SH-SY5Y (cell line): ENCODE results near the gene ANKRD63.

Source experiments
- GATA2 ChIP-seq: IDR thresholded peaks from 2 replicates; pipeline ENCODE4 v1.6.1; 2011; ENCODE audit warnings: mild to moderate bottlenecking, low read depth, low read length
- GATA3 ChIP-seq: IDR thresholded peaks from 2 replicates; pipeline ENCODE4 v1.6.1; 2011; ENCODE audit warnings: low read depth, mild to moderate bottlenecking, low read length, moderate library complexity

ANKRD63 gene

DNA sequence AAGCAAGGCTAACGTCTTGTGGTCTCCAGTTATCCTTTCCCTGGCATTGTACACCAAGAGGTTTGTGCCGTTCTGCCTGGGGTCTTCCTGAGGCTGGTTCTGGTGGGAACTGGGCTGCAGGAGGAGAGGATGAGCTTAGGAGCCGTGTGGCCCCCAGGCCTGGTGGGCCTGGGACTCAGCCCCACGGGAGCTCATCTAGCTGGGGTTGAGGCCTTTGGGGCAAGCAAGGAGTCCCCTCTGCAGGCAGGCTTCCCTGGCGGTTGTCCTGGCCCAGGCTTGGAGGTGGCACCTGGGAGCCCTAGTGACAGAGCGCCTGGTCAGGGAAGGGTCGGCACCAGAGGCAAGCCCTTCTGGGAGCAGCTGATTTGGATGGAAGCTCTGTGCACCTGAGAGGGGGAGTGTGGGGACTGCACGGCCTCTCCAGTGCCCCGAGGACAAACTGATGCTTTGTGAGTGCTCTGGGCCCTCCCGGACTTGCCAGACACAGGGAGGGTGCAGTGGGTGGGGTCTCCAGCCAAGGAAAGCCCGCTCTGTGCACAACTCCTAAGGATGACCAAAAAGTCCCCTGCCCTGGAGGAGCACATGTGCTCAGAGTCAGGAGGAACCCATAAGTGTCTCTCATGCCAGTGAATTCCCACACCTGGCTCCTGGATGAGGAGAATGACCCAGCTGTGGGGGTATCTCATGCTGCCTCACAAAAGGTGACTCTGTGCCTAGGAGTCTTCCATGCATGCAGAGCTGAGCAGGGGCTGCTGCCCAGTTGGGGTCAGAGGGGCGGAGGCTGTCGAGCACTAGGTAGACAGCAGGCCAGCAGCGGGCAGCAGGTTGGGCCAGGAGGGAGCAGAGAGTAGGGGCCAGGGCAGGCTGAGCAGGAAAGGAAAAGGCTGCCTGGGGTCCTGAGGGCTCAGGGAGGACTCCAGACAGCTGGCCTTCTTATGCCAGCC is 41.3 kb downstream of the ANKRD63 start:
- TF ChIP-seq GATA2: no peak
- TF ChIP-seq GATA3: no peak

DNA sequence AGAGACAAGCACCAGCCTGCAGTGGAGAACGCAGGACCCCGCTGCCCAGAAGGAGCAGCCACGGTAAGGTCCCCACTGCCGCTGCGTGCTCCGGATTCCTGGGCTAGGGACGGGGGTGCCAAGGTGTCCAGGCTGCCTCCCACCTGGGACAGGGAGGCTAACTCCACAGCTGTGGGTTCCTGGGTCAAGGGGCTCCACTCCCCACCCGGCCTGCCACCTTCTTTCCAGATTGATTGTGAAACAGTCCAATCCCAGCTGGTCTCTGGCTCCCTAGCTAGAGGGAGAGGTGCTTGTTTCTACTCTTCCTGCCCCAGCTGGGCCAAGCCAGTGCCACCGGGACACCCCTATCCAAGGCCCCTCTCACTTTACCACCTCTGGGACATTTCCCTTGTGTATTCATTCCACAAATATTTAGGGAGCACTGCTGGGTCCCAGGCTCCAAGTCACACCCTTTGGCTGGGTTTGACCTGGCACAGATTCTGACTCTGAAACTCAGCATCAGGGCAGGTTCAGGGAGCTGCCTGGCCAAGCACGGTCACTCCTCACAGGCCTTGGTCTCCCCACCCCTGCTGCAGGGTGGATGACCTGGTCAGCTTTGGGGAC is 42.1 kb downstream of the ANKRD63 start:
- TF ChIP-seq GATA3 (no peak), GATA2 (no peak)

DNA sequence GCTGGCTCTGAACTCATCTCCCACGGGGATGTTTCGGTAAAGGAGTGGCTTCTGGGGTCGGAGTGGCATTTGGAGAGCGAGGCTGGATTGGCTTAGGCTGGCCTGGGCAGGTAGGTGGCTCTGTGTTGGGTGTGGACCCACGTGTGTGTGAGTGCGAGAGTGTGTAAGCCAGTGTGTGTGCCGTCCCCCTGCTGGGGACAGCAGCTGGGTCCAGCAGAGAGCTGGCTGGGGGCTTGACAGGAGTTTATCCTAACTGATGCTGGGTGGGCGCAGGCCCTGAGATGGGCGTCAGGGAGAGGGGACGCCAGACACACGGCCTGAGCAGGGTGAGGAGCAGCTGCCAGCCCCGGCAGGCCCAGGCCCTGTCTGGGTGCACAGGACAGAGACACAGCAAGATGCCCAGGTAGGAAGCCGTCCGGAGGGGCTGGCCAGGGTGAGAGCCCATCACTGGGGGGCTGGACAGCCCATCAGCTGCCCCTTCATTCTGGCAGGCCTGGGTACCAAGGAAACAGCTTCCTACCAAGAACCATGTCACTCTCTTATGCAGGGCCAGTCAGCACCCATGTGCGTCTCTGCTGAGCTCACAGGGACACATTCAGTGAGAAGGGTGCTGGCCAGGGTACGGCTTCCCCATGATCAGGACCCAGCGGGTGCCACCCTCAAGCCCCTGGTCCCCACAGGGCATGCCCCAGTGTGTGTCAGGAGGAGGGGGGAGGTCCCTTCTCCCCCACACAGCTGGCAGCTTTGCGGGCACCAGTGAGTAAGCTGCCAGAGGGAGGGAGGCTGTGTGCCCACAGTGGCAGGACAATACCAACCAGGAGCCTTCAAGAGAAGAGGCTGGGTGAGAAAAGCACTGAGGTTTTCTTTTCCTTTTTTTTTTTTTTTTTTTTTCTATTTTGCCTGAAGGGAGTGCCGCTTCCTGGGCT is 42.9 kb downstream of the ANKRD63 start:
- TF ChIP-seq GATA2: no peak
- TF ChIP-seq GATA3: no peak

DNA sequence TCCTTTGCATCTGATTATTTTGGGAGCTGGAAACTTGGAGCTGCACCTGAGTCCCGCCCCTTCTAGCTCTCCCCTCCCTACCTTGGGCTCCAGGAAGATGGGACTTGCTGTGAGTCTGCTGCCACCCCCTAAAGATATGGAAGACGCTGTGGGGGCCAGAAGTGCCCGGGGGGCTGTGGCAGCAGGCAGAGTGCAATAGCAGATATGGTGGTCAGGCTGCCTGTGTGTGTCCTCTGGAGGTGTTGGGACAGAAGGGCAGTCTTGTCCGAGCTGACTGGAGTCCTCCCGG is 43.5 kb downstream of the ANKRD63 start:
- TF ChIP-seq GATA3: no peak
- TF ChIP-seq GATA2: no peak

DNA sequence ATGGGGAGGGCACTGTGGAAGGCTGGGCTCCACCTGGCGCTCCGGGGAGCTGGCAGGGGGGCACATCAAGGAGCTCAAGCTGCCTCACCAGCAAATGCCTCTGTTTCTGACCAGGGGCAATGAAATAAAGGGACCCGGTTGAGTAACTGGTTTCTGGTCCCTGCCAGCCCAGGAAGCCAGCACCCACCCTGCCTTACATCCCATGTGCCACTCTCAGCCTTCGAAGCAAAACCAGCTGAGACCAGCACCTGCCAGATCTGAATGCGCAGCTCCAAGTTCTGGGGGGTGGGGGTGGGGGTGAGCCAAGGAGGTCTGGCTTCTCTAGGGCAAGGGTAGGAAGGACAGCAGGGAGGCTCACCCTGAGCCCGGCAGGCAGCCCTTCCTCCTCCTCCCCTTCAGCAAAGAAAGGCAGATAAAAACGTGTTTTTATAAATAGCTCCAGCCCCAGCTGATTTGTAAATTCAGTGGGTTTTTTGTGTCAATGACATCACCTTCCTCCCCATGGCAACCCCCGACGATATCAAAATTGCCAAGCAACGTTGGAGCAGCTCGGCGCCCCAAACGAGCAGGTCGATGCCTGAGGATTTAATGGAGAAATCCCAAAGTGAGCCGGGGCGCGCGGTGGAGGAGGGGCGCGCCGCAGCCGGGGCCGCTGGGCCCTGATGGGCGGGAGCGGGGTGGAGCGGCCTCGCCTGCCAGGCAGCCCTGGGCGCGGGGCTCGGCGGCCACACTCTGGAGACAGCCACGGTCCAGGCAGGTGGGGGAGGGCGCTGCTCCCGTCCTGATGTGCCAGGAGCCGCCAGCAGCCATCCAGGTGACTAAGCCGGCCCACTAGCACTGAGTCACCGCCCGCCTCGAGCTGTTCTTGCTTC is 44.1 kb downstream of the ANKRD63 start, which contains the start of gene PAK6:
Gene PAK6, plus strand, starts transcription at position 532 of the 872 bp plus-strand sequence. CDS start 25,723 bp downstream, outside the sequence.
- TF ChIP-seq GATA2 (no peak), GATA3 (no peak)

DNA sequence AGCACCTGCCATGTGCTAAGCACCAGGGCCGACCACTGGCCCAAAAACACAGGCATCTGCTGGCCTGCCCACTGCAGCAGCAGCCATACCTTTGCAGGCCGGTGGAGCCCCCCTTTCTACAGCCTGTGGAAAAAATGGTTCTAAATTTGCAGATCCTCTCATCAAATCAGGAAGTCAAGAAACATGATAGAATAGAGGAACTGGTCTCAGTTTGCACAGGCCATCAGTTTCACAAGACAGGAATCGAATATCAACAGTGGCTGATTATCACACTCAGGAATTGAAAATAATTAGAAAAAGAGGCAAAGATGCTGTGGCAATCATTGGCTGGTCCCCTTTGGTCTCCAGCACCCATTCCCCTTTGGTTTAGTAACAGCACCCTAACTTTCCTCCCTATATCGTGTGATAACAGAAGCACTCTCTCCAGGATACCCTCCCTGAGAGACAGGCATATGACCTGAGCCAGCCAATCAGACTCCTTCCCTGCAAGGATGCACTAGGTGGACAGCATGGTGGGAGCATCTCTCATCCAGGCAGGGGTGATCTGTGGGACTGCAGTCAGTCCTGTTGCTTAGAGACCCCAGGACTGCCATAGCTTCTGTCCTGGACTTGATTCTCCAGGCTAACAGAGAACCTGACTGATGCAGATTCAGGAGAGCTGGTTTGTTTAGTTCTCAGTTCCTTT is 47.5 kb downstream of the ANKRD63 start:
- TF ChIP-seq GATA3 (no peak), GATA2 (no peak)

DNA sequence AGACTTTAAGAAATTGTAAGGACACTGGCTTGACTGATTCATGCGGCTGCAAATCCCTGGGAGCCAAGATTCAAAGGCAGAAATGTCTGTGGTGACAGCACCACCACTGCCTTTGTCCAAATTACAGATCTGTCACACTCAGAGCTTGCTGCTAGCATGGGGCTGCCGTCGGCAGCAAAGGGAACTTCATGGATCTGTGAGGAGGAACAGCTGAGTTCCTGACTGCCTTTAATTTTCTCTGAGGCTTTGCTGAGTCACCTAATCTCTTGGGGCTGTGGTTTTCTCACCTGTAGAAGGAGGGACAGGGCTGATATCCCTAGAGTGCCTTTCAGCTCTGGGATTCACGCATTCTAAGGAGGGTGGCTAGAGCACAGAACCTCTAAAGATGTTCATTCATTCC is 48.1 kb downstream of the ANKRD63 start:
- TF ChIP-seq GATA2 (no peak), GATA3 (no peak)

DNA sequence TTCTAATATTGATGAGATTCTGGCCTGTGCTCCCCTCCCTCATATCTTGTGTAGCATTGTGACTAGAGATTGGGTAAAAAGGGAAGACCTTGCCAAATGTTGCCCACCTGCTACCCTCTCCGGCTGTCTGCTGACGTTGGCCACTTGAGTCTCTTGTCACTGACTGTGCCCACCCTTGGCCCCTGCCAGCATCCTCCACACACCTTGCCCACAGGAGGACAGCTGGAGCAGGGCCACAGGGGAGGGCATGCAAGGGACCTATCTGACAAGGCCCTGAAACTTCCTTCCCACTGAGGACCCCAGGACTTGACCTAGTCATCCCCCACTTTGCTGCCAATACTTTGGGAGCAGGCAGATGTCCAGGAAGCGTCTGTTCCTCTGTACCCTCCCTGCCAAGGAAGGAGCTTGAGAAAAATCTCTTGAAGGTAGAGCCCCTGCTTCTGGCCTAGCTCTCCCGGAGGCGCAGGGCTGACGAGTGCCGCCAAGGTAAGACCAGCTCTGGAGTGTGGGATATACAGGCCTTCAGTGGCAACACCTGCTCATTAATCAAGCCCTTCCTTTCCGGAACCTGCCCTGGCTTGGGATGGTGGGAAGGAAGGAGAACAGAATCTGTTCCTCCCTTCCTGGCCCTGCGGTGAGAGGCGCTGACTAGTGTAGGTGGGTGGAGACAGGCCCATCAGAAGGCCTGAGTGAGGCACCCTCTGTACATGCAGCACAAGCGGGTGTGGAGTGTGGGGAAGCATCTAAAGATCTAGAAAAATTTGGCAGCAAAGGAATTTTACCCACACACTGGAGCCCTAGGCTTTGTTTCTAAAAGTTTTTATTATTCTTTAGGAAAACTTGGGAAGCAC is 48.9 kb downstream of the ANKRD63 start:
- TF ChIP-seq GATA2: no peak
- TF ChIP-seq GATA3: no peak

DNA sequence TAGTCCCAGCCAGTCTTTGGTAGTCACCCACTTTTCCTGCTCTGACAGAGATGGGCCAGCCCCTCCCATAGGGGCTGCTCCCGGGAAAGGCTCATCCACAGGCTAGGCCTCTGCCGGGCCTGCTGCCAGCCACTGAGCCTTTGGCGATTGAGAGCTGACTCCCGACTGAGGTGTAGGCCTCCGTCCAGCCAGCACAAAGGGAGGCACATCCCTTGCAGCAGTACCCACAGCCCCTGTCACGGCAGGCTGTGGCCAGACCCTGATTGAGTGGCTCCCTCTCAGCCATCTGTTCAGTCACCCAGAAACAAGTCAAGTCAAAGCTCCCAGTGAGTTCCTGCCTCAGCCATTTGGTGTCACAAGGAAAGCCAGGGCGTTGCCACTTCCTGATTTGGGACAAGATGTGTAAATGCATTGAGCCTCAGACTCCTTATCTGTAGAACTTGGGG is 50.2 kb downstream of the ANKRD63 start:
- TF ChIP-seq GATA2 (no peak), GATA3 (no peak)
